Neutrophil (primary cell): ENCODE results near the gene CHMP4B.

Source experiments
- H3K27ac ChIP-seq: fragments of 200-600 bp; sonication (generic); 2 replicates; pipeline ENCODE4 v1.5.1; 2016; ENCODE audit warnings: mild to moderate bottlenecking, moderate library complexity
- H3K27me3 ChIP-seq: fragments of 200-600 bp; sonication (generic); 2 replicates; pipeline ENCODE4 v1.6.0; 2016; ENCODE audit warnings: mild to moderate bottlenecking
- H3K36me3 ChIP-seq: fragments of 200-600 bp; sonication (generic); 2 replicates; pipeline ENCODE4 v1.5.1; 2017
- H3K4me1 ChIP-seq, 2 experiments: fragments of 200-600 bp in 1 of 2; sonication (generic) in 1 of 2; 1 replicate in 1 of 2; 2 replicates in 1 of 2; pipeline versions ENCODE4 v1.5.1 to v1.6.1; 2013 to 2016; ENCODE audit warnings: low read depth in 1 of 2, low read length in 1 of 2, mild to moderate bottlenecking in 1 of 2, moderate library complexity in 1 of 2; ENCODE audit not compliant: control insufficient read depth in 1 of 2, insufficient read depth in 1 of 2
- H3K4me3 ChIP-seq, 2 experiments: fragments of 200-600 bp in 1 of 2; sonication (generic) in 1 of 2; 1 replicate in 1 of 2; 2 replicates in 1 of 2; pipeline ENCODE4 v1.5.1; 2013 to 2016; ENCODE audit warnings: low read depth in 1 of 2, low read length in 1 of 2, mild to moderate bottlenecking in 1 of 2, moderate library complexity in 1 of 2
- H3K9me3 ChIP-seq: fragments of 200-600 bp; sonication (generic); 2 replicates; pipeline ENCODE4 v1.5.1; 2016
- TF ChIP-seq, protein P1 (sequence below): fragments of 200-600 bp; sonication (generic); IDR thresholded peaks from 2 replicates; pipeline ENCODE4 v1.5.1; 2016; ENCODE audit warnings: antibody characterized with exemption

Gene CHMP4B

DNA sequence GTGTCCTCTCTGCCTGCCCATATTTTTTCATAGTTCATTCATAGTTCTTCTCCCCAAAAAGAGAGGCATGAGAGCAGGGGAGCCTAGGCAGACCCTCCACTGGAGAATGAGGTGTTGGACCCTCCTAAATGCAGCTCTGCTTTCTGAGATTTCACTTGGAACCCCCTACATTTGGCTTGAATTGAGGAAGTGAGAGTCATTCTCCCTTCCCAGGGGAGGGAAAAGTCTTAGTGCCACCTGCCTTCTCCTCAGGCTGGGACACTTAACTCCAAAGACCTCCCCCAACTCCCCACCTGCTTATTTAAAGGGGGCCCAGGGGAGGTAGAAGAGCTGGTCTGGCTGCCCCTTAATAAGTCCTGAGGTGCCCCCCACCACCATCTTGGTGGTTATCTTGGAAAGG, 78.2 kb downstream of the CHMP4B start:
- H3K9me3 ChIP-seq = no peaks in the 10 kb centered on the region
- no peaks in the 10 kb centered on the region for H3K4me1 ChIP-seq
- no peak overlapping the region for H3K4me3 ChIP-seq
- H3K36me3 ChIP-seq = no peaks in the 10 kb centered on the region
- no peaks in the 10 kb centered on the region for H3K27me3 ChIP-seq
- TF ChIP-seq, protein P1, sequence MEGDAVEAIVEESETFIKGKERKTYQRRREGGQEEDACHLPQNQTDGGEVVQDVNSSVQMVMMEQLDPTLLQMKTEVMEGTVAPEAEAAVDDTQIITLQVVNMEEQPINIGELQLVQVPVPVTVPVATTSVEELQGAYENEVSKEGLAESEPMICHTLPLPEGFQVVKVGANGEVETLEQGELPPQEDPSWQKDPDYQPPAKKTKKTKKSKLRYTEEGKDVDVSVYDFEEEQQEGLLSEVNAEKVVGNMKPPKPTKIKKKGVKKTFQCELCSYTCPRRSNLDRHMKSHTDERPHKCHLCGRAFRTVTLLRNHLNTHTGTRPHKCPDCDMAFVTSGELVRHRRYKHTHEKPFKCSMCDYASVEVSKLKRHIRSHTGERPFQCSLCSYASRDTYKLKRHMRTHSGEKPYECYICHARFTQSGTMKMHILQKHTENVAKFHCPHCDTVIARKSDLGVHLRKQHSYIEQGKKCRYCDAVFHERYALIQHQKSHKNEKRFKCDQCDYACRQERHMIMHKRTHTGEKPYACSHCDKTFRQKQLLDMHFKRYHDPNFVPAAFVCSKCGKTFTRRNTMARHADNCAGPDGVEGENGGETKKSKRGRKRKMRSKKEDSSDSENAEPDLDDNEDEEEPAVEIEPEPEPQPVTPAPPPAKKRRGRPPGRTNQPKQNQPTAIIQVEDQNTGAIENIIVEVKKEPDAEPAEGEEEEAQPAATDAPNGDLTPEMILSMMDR = no peak
- no peak overlapping the region for H3K27ac ChIP-seq

DNA sequence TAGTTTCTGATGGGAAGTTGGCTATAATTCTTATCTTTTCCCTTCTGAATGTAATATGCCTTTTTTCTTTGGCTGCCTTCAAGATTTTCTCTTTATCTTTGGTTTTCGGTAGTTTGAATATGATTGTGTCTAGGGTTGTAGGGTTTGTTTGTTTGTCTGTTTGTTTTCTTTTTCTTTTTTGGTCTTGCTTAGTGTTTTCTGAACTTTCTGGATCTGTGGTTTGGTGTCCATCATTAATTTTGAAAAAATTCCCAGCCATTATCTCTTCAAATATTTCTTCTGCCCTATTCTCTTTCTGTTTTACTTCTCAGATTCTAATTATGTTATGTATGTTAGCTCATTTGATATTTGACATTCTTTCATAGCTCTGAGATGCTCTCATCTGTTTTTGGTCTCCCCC, 79.4 kb downstream of the CHMP4B start:
- Histone ChIP-seq H3K27ac (no peak overlapping the region), H3K9me3 (no peaks in the 10 kb centered on the region), H3K4me3 (no peak overlapping the region), H3K27me3 (peaks cover 6% of the 10 kb centered on the region), H3K4me1 (no peaks in the 10 kb centered on the region), H3K36me3 (no peaks in the 10 kb centered on the region)
- TF ChIP-seq, protein P1 = no peak

DNA sequence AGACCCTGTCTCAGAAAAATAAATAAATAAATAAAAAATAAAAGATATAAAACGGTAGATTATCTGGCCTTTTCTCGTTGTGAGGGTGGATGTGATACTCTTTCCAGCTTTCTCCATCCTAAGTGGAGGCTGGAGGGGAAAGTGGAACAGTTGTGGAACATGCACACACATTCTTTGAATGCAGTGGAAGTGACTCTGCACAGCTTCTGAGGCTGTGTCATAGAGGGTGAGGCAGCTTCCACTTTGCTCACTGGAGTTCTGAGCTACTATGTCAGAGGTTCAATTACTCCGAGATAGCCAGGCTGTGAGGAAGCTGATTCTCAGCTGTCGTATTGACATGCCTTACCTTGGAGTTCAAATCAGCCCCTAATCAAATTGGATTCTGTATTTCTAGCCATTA, 82.2 kb downstream of the CHMP4B start:
- no peaks in the 10 kb centered on the region for H3K36me3 ChIP-seq
- TF ChIP-seq, protein P1 = no peak
- peaks cover 29% of the 10 kb centered on the region for H3K27me3 ChIP-seq
- no peak overlapping the region for H3K4me3 ChIP-seq
- no peaks in the 10 kb centered on the region for H3K4me1 ChIP-seq
- H3K9me3 ChIP-seq = no peaks in the 10 kb centered on the region
- H3K27ac ChIP-seq = no peak overlapping the region

DNA sequence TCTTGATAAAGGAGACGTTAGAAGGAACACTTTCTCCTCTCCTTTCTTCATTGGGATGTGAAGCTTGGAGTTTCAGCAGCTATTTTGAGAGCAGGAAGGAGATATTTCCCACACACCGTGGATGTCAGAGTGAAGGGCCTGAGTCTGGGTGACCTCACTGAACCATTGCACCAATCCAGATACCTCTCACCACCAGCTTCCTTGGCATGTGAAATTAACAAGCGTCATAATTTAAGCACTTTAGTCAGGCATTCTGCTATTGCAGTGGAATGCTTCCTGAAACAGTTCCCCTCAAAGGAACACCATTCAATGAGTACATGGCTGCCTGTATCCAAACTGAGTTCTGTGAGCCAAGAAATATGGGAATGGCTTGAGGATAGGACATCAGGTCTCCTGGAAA, 83.7 kb downstream of the CHMP4B start:
- Histone ChIP-seq H3K4me1 (no peaks in the 10 kb centered on the region), H3K9me3 (no peaks in the 10 kb centered on the region), H3K27me3 (peaks cover 31% of the 10 kb centered on the region), H3K27ac (no peak overlapping the region), H3K4me3 (no peak overlapping the region), H3K36me3 (no peaks in the 10 kb centered on the region)
- TF ChIP-seq, protein P1 = no peak

DNA sequence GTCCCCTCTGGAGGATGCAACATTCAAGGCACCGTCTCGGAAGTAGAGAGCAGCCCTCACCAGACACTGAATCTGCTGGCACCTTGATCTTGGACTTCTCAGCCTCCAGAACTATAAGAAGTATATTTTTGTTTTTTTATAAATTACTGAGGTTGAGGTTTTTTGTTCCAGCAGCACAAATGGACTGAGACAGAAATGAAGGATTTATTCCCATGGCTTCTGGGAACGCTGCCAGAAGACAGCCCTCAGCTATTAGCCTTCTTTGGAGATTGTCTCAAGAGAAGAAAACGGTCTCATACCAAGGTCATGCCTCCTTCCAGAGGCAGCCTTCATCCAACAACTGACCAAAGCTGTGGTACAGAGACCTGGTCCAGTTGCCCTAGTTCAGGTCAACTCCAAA, 85.4 kb downstream of the CHMP4B start:
- Histone ChIP-seq H3K27me3 (peaks cover 47% of the 10 kb centered on the region), H3K27ac (no peak overlapping the region), H3K4me1 (no peaks in the 10 kb centered on the region), H3K4me3 (no peak overlapping the region), H3K36me3 (no peaks in the 10 kb centered on the region), H3K9me3 (no peaks in the 10 kb centered on the region)
- TF ChIP-seq, protein P1 = no peak

DNA sequence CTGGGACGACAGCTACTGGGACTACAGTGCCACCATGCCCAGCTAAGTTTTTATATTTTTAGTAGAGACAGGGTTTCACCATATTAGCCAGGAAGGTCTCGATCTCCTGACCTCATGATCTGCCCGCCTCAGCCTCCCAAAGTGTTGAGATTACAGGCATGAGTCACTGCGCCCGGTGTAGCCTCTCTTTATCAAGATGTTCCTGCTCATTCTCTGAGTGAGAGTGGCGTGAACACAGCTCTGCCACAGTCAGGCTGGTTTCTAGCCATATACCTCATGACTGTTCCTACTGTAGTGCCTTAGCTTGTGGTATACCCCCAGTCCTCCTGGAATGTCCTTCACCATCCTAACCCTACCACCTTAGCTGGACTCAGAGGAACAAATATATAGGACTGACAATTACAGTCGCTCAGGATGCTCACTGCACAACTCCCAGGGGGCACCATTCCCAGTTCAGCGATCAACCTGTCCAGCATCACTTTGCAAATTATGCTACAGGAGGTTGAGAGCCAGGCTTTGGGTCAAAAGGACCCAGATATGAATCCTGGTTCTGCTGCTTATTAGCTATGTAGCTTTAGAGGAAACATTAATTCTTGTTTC, 86.3 kb downstream of the CHMP4B start:
- TF ChIP-seq, protein P1 = no peak
- H3K9me3 ChIP-seq = no peaks in the 10 kb centered on the region
- peaks cover 54% of the 10 kb centered on the region for H3K27me3 ChIP-seq
- H3K4me1 ChIP-seq = no peaks in the 10 kb centered on the region
- no peak overlapping the region for H3K4me3 ChIP-seq
- no peaks in the 10 kb centered on the region for H3K36me3 ChIP-seq
- H3K27ac ChIP-seq = no peak overlapping the region
